GM19455 (cell line): ENCODE results near the gene FCF1.
"Not testable (repeated sequence)": the region's sequence is repeated elsewhere in the genome, so short reads cannot be mapped to it uniquely, and the experiment has no call there.

ENCODE experiments used
- ATAC-seq: cut with Tn5 transposase; IDR thresholded peaks from one replicate; pipeline ENCODE4 v1.9.1; 2021; ENCODE audit not compliant: unreplicated experiment

The FCF1 gene

GRCh38 chr14:74697976-74698375 is 15.0 kb upstream of the FCF1 start:
- no peak for ATAC-seq

GRCh38 chr14:74698465-74698864 is 14.5 kb upstream of the FCF1 start:
- ATAC-seq = no peak

- ATAC-seq = no peak
Measured at GRCh38 chr14:74702293-74702692, 10.7 kb upstream of the FCF1 start.

- no peak for ATAC-seq
Measured at GRCh38 chr14:74703043-74703442, 9.9 kb upstream of the FCF1 start.

- no peak for ATAC-seq
Measured at GRCh38 chr14:74704656-74705055, 8.3 kb upstream of the FCF1 start.

GRCh38 chr14:74705613-74706500 is 7.1 kb upstream of the FCF1 start:
- no peak for ATAC-seq

- no peak for ATAC-seq
Measured at GRCh38 chr14:74710480-74710879, 2.5 kb upstream of the FCF1 start.

- no peak for ATAC-seq
Measured at GRCh38 chr14:74711651-74712050, 1.3 kb upstream of the FCF1 start.

- no peak for ATAC-seq
Measured at GRCh38 chr14:74713395-74713735, 421 bp downstream of the FCF1 start.

- ATAC-seq = no peak
Measured at GRCh38 chr14:74720526-74720925, 7.6 kb downstream of the FCF1 start.

- no peak for ATAC-seq
Measured at GRCh38 chr14:74723134-74723533, 10.2 kb downstream of the FCF1 start.

GRCh38 chr14:74732387-74732786 is 19.4 kb downstream of the FCF1 start:
- ATAC-seq = no peak

- no peak for ATAC-seq
Measured at GRCh38 chr14:74733221-74733620, 20.3 kb downstream of the FCF1 start.

- ATAC-seq = no peak
Measured at GRCh38 chr14:74735125-74735524, 22.2 kb downstream of the FCF1 start.

- no peak for ATAC-seq
Measured at GRCh38 chr14:74737753-74738325, 24.9 kb downstream of the FCF1 start.

- no peak for ATAC-seq
Measured at GRCh38 chr14:74739293-74740030, 26.5 kb downstream of the FCF1 start.

GRCh38 chr14:74747237-74747636 is 34.3 kb downstream of the FCF1 start:
- ATAC-seq = no peak

GRCh38 chr14:74754157-74754556 is 41.2 kb downstream of the FCF1 start:
- no peak for ATAC-seq

- ATAC-seq = no peak
Measured at GRCh38 chr14:74754899-74755298, 42.0 kb downstream of the FCF1 start.

- no peak for ATAC-seq
Measured at GRCh38 chr14:74756326-74756725, 43.4 kb downstream of the FCF1 start.

GRCh38 chr14:74758505-74758904 is 45.6 kb downstream of the FCF1 start:
- ATAC-seq = not testable (repeated sequence)
